ENCODE data around the gene CFAP46. TPM values are rescaled to one million over a fixed set of nuclear protein-coding genes. Genes with fewer than 3 reads are reported as not detected.

CFAP46 gene
- total RNA-seq, 2 experiments from 2014 or later = not detected

- Mint-ChIP-seq H3K4me1 (ENCODE audit: low read depth) (no peaks in the 10 kb centered on the region), H3K9me3 (no peaks in the 10 kb centered on the region), H3K27me3 (no peaks in the 10 kb centered on the region), H3K4me3 (no peak overlapping the region), H3K36me3 (ENCODE audit: low read depth) (no peaks in the 10 kb centered on the region), H3K27ac (no peak overlapping the region)
- no peak for ATAC-seq (ENCODE audit: poor library complexity)
- TF ChIP-seq CTCF (IDR thresholded peaks at IDR 0.05) = no peak
- no peak overlapping the region for H3K27ac ChIP-seq (ENCODE audit: low read depth in 1 of 2, low read length in 2 of 2)
- POLR2A ChIA-PET = no interaction called here
- no peak overlapping the region for H3K4me3 ChIP-seq (ENCODE audit: low read length)
- no peaks in the 10 kb centered on the region for H3K36me3 ChIP-seq (ENCODE audit: insufficient read depth, low read length)
- CTCF ChIA-PET = no interaction called here
- DNase-seq = peak in 1 of 14 experiments; percentile 2
- H3K27me3 ChIP-seq (ENCODE audit: control insufficient read depth in 1 of 2, insufficient read depth in 2 of 2, low read length in 2 of 2) = peaks cover 0 to 3% of the 10 kb centered on the region in 2 experiments
- H3K9me3 ChIP-seq (ENCODE audit: control insufficient read depth in 1 of 2, insufficient read depth in 1 of 2, low read length in 2 of 2) = peaks cover 0 to 5% of the 10 kb centered on the region in 2 experiments
- intact Hi-C loops (cut with DNase I, micrococcal nuclease) = no loop called here
- no peaks in the 10 kb centered on the region for H3K4me1 ChIP-seq (ENCODE audit: insufficient read depth, low read length)
Measured at GRCh38 chr10:132985546-132985900, 43.2 kb upstream of the CFAP46 start.

- no peak overlapping the region for H3K4me3 ChIP-seq (ENCODE audit: low read length)
- no peak overlapping the region for H3K27ac ChIP-seq (ENCODE audit: low read depth in 1 of 2, low read length in 2 of 2)
- no peaks in the 10 kb centered on the region for H3K9me3 Mint-ChIP-seq
- no peaks in the 10 kb centered on the region for H3K36me3 Mint-ChIP-seq (ENCODE audit: low read depth)
- H3K27me3 Mint-ChIP-seq = no peaks in the 10 kb centered on the region
- POLR2A ChIA-PET = no interaction called here
- no peaks in the 10 kb centered on the region for H3K36me3 ChIP-seq (ENCODE audit: insufficient read depth, low read length)
- H3K4me3 Mint-ChIP-seq = no peak overlapping the region
- H3K27me3 ChIP-seq (ENCODE audit: control insufficient read depth in 1 of 2, insufficient read depth in 2 of 2, low read length in 2 of 2) = peaks cover 0 to 3% of the 10 kb centered on the region in 2 experiments
- DNase-seq (peak in 1 of 14 experiments; percentile 4), ATAC-seq (ENCODE audit: poor library complexity) (no peak)
- intact Hi-C loops (cut with DNase I, micrococcal nuclease) = no loop called here
- peaks cover 0 to 5% of the 10 kb centered on the region in 2 experiments for H3K9me3 ChIP-seq (ENCODE audit: control insufficient read depth in 1 of 2, insufficient read depth in 1 of 2, low read length in 2 of 2)
- H3K27ac Mint-ChIP-seq = no peak overlapping the region
- TF ChIP-seq CTCF (IDR thresholded peaks at IDR 0.05) = no peak
- H3K4me1 ChIP-seq (ENCODE audit: insufficient read depth, low read length) = no peaks in the 10 kb centered on the region
- CTCF ChIA-PET = no interaction called here
- H3K4me1 Mint-ChIP-seq (ENCODE audit: low read depth) = no peaks in the 10 kb centered on the region
Measured at GRCh38 chr10:132984801-132985545, 42.6 kb upstream of the CFAP46 start.

- Mint-ChIP-seq H3K36me3 (ENCODE audit: low read depth) (no peaks in the 10 kb centered on the region), H3K4me1 (ENCODE audit: low read depth) (no peaks in the 10 kb centered on the region), H3K27me3 (no peaks in the 10 kb centered on the region), H3K27ac (no peak overlapping the region), H3K4me3 (no peak overlapping the region), H3K9me3 (no peaks in the 10 kb centered on the region)
- Histone ChIP-seq H3K36me3 (ENCODE audit: insufficient read depth, low read length) (no peaks in the 10 kb centered on the region), H3K4me3 (ENCODE audit: low read length) (no peak overlapping the region), H3K27me3 (ENCODE audit: control insufficient read depth in 1 of 2, insufficient read depth in 2 of 2, low read length in 2 of 2) (peaks cover 0 to 3% of the 10 kb centered on the region in 2 experiments), H3K9me3 (ENCODE audit: control insufficient read depth in 1 of 2, insufficient read depth in 1 of 2, low read length in 2 of 2) (peaks cover 0 to 5% of the 10 kb centered on the region in 2 experiments), H3K27ac (ENCODE audit: low read depth in 1 of 2, low read length in 2 of 2) (no peak overlapping the region), H3K4me1 (ENCODE audit: insufficient read depth, low read length) (no peaks in the 10 kb centered on the region)
- DNase-seq (no peak), ATAC-seq (ENCODE audit: poor library complexity) (no peak)
- ChIA-PET POLR2A (no interaction called here), CTCF (no interaction called here)
- TF ChIP-seq CTCF (IDR thresholded peaks at IDR 0.05) = no peak
- intact Hi-C loops (cut with DNase I, micrococcal nuclease) = no loop called here
Measured at GRCh38 chr10:132984008-132984295, 41.6 kb upstream of the CFAP46 start.
